GM19043 (cell line): ENCODE results near the gene COL9A3.

Experiments used
- ATAC-seq: cut with Tn5 transposase; IDR thresholded peaks from one replicate; pipeline ENCODE4 v1.9.1; 2021; ENCODE audit warnings: low read depth; ENCODE audit not compliant: unreplicated experiment

COL9A3 gene

DNA sequence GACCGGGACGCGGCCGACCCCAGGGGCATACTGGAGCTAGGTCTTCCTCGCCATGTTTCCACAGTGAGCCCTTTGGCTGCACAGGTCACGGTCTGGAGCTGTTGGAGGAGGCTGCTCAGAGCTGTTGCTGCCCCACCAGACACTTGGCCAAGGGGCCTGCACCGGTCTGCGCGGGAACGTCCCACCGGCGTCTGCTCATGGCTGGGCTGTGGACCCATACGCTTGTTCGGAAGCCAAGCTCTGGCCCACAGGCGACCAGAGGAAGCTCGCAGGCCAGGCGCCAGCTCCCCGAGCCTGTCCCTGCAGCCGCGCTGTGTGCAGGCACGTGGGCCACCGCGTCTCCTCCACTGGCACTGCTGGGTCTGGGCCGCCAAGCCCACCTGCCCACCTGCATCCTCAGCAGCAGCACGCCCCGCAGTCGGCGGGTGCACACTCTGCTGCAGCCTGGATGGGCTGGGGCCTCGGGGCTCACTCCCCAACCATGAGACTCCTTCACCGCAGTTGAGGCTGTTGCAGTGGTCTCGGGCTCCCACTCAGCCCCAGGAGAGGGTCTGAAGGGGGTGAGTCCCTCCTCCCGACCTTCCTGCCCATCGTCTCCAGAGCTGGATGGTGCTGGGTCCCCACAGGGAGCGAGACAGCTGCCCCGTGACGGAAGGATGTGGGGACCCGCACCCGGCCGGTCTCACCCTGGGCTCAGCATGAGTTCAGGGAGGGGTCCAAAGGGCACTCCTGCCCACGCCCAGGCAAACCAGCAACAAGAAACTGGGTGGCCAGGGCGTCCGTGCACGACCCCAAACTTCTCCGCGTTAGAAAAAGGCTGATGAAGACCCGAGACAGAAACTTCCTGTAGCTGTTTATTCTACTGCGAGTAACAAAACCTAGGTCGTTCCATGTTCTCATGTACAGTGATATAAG lies 60.3 kb downstream of the COL9A3 start:
- ATAC-seq, result no peak

DNA sequence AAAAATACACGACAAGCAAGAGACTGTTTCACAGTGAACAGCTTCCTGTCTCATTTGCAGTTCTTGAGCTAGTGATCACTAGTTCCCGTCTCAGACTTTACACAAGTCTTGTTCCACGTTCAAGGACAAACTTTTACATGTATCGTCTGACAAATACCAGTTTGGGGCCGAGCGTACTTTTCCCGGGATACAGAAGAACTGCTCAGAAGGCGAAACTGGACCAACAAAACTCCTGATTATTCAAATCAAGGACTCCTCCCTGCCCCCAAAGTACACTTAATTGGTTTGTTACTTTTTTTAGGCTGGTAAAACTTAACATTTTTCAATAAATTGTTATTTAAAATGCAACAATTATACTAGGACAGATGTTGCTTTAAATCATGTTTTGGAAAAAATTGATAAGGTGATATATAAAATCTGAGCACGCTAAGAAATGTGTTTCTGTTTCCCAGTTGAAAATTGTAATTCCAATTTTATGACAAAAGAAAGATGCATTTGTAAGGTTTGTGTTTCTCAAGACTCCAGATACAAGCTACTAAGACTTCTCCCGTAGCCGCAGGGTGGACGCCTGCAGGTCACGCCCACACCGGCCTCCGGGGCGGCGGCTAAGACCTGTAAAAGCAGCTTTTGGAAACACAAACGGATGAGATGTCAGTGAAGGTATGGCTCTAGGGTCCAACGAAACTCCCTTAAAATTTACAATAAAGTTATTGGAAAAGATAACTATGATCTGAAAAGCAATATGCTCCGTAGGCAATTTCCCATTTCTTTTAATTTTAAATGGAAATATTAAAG lies 61.6 kb downstream of the COL9A3 start:
- ATAC-seq, result no peak

DNA sequence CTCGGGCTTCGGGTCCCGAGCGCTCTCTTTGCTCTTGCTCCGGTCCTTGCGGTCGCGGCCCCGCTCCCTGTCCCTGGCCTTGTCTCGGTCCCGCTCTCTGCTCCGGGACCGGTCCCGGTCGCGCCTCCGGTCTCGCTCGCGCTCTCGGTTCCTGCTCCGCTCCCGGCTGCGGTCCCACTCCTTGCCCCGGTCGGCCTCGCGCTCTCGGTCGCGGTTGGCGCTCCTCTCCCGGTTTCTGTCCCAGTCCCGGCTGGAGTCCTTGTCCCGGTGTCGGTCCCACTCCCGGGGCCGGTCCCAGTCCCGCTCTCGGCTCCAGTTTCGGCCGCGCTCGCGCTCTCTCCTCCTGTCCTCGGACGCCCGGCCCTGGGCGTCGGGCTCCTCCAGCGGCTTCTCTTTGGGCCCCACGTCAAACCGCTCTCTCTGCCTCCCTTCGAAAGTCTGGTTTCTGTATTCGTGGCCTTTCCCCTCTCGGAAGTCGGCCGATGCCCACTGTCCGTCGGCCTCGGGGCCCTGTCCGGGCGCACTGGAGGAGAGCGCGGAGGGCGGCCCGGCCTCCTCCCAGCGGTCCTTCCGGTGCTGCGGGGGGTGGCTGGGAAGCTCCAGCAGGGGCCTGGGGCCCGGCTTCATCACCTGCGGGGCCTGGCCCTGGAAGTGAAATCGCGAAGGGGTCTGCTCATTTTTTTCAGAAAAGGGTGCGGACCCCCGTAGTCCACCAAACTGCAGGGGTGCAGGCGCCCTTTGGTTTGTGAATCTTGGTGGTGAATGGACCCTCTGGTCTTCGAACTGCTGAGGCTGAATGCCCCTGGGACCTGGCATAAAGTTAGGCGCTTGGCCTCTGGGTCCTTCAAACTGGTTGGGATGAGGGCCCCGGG lies 62.7 kb downstream of the COL9A3 start:
- ATAC-seq, result no peak

DNA sequence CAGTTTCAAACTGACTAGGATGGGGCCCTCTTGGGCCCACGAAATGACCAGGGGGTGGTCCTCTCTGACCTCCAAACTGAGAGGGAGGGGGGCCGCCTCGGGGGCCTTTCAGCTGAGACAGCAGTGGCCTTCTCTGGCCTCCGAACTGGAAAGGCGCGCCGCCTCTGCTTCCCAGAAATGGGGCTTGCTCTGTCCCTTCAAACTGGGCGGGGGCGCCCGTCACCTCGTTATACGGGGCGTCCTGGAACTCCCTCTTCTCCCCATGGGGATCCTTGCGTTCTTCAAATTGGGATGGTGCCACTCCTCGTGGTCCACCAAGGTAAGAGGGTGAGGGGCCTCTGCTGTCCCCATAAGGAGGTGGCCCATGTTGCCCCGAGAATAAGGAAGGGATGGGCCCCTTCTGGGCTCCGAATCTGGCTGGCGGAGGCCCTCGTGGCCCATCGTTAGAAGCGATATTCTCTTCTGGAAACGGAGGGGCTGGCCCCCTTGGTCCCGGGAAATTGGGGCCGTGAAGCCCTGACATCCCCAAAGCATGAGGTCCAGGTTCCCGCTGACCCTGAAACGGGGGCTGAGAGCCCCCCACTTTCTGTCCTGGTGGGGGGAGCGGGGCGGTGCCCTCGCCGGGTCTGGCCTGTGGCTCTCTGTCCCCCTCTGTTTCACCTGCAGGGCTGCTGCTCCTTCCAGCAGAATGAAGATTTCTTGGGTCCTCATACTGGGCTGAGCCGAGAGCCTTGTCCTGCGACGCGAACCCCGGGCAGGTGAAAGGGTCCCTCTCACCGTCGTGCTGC lies 63.5 kb downstream of the COL9A3 start:
- ATAC-seq, result no peak

DNA sequence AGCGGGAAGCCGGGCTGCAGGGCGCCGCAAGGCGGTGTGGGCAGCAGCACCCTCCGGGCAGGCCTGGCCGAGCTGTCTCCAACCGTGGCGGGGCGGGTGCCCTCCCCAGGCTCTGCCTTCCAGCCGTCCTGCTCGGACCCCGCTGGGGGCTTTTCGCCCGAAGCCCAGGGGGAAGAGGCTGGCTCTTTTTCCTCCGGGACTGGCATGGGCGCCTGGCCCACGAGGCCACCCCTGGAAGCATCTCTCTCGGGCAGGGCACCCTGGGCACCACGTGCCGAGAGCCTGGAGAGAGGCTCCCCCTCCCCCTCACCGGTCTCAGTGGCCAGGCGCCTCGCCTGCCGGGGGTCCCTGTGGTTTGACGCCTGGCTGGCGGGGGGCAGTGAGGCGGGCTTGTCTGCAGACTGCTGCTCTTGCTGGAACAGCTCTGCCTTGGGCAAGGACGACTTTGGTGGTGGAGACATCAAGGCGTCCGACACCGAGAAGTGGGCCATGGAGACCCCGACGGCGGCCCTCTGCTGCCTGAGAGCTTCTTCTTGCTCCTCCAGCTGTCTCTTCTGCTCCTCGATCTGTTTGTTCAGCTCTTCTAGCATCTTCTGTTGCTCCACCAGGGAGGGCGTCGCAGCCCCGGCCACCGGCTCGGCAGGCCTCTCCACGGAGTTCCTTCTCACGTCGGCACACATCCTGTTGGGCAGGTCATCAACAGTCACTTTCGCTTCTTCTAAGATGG lies 64.2 kb downstream of the COL9A3 start:
- ATAC-seq, result no peak

DNA sequence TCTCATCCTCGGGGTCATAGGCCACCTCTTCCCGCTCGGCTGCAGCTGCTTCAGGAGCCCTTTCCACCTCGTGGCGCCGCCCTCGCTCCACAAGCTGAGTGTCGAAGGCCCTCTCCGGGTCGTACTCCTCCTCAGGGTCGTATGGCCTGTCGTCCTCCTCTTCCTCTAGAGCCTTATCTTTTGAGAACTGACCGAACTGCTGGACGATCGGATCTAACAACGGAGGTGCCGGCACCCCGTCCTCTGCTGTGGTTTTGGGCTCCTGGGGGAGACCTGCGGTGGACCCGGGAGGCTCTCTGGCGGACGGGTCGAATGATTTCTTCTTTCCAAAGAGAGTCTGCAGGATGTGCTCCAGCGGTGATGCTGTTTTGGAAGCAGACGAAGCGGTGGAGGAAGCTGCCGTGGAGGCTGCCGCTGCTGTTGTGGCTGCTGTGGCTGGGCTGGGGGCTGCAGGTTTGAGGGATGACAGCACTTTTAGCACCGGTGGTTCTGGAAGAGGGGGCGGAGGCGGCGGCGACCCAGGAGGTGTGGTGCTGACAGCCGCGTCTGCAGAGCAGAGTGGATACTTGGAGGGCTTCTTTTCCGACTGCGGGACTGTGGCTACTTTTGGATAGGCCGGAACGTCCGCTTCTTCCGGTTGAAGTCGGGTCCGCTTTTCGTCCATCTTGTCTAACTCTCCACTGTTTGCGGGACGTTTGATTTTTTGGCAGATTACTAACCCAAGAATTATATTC lies 65.0 kb downstream of the COL9A3 start:
- ATAC-seq, result no peak

DNA sequence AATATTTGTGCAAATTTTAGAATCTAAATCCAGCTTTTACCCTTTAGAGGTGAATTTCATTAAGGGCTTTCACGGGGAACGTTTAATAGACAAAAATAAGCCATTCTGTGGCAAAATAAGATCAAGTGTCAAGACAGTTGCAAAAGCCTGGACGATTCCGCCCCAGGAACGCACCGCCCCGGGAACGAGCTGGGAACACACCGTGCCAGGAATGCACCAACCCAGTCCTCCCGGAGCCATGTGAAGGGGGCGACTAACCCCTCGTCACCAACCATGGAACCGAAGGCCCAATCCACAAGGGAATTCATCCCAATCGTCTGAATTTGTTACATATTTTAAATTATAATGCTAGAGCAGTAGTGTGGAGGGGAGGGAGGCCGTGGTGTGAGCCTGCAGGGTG lies 65.6 kb downstream of the COL9A3 start:
- no peak for ATAC-seq

DNA sequence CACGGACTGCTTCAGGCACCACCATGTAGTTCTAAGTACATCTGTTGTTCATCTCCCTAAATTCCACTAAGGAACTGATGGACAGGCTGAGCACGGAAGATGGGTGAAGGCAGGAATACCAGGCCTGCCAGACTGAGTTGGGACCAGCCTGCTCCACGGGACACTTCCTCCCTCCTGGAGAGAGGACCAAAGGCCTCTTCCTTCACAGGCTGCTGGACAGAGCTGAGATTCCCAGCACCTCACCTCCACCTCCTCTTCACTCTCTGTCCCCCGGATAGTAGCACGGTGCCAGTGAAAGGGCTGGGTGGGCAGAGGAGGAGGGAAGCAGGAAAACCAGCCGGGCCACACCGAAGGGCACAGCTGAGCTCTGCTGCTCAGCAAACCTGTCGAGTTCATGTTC lies 67.7 kb downstream of the COL9A3 start:
- no peak for ATAC-seq

DNA sequence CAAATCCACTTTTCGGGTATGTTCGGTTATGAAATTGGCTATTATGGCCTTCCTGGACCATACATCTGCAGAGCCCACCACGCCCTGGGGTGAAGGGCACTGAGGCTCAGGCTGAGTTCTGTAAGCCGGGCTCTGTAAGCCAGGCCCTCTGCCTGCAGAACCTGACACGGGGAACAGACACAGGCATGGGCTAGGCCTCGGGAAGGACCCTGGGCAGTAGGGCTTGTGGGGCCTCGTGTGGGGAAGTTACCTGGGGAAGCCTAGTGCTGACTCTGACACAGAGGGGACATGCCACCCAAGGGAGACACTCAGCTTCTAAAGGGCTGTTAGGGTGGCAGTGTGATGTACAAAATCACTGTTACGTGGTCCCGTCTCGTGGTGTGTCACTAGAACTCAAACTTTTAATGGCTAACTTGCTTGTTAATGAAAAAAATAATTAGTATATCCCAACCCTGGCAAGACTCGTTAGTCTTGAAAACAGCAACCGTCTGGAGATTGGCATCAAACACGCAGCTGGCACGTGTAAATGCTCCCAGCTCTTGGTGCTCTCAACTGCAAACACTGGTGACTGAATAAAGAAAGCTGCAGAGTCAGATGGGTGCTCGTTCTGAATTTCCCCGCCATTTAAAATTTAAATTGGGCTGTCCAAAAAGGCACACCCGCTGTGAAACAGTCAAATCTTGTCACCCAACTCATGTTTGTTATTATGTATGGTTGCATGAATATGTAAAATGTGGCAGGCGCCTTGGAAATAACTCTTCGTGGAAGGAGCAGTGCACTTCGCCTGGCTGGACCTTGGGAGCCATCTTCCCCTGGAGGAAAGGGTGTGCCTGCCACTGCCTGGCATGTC lies 68.4 kb downstream of the COL9A3 start:
- ATAC-seq, result no peak

DNA sequence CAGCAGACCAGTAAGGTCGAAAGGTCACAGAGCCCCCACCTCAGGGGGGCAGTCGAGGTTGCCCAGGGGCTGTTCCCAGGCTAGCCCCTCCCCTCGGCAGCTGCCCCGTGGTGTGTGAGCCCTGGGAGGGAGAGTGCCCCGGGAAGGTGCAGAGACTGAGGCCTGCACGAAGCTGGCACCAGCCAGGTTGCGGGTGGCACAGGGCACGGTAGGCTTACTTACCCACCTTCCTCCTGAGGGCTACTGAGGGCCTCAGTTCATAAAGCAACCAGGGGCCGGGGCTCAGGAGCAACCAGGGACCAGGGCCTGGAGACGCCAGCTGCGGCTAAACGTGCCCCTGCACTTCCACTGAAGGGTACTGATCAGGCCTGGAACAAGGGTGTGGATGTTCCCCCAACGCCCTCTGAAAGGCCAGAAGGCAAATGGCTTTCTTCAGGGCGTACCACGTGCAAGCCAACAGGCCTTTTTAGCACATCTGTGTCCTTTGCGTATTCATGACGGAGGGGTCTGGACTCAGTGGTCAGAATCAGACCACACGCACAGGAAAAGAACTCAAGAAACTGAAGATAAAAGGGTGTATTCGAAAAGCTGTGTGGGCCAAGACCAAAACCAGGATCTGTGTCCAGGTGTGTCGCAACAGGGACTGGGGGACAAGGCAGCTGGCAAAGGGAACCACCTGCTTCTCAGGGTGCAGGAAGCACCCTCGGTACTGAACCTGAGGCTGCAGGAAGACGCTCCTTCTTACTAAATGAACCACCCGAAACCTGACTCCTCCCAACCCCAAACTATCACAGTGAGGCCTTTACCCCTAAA lies 69.3 kb downstream of the COL9A3 start:
- ATAC-seq, result no peak

DNA sequence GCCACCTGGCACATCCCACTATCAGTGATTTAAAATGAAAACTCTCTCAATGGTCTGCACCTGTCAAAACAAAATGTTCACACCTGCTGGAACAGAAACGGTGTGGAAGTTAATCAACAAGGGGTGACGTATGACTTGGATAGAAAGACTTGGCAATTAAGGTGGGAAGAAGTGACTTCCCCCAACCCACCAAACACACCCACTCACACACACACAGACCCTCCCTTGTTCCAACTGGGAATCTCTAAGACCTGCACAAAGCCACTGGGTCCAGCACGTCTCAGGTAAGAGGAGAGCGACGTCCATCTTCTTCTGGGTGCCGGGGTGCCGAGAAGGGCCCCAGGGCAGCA lies 69.8 kb downstream of the COL9A3 start:
- ATAC-seq, result no peak

DNA sequence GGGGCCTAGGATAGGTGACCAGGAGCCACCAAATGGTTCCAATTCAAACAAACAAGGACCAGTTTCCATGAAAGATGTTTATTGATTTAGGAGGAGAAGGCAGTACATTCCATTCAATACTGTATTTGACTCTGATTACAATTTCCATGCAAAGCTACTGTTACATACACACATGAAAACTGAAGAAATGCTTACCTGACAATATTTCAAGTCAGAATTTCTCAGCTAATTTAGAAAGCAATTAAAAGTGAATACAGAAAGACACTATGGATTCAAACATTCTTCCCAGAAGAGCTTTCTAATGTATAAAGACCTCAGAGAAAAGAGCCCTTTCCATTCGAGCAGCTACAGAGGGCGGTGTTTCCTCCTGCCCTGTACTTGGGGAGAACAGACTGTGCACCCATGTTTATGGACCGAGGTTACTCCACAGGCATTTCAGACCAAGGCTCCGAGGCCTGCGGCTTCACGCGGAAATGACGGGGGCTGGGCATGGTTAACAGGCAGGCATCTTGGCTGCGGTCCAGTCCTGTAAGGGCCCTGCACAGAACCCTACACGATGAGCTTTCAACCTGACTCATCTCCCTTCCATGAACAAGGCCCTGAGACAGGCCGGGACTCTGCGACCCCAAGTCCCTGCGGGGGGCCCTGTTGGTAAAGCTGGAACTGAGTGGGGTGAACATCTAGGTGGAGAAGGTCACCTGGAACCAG lies 70.5 kb downstream of the COL9A3 start:
- no peak for ATAC-seq

DNA sequence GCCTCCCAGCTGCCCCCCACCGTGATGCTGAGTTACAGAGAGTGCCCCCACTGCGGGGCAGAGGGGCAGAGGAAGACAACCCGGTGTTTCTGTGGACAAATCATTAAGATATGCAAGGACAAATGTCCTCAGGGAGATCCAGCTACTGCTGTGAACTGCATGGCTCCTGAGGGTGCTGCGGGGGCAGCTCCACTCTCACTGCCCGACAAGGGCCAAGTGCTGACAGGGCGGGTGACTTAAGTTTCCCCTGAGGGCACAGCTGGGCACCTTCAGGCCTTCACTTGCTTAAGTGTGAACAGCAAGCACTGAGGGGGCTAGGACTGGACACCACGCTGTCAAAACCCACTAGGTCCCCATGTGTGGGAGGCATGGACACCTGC lies 71.0 kb downstream of the COL9A3 start:
- ATAC-seq, result no peak

DNA sequence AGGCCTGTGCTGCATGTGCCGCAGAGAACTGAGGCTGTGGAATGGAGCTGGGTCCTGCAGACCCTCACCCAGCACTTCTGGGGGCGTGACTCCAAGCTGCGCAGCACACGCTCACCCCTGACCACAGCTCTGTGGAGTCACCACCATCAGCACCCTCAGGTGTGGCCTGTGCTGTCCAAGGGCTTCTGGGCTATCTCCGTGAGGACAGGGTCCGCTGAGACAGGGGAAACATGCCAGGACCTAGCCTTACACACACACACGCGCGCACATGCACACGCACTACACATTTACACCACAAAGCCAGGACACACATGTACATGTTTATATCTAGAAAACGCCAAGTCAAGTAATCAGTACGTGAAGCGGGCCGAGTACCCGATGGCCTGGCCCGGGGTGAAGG lies 71.6 kb downstream of the COL9A3 start:
- no peak for ATAC-seq

DNA sequence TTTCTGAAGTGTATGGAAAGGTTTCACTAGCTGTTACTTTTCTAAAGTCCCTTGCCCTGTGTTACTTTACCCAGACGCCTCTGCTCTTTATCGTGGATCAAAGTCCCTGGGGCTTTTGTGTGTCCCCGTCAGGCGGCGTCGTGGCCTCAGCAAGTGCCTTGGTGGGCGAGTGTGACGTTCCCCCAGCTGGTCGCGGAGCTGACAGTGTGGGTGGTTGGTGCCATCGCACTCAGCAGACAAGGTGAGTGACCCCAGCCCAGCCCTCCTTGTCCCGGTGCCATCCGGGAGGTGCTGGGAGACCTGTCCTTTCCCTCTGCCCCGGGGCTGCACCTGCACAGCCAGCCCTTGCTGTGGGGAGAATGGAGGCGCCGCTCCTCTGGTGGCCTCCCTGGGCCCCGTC lies 72.1 kb downstream of the COL9A3 start:
- ATAC-seq, result no peak

DNA sequence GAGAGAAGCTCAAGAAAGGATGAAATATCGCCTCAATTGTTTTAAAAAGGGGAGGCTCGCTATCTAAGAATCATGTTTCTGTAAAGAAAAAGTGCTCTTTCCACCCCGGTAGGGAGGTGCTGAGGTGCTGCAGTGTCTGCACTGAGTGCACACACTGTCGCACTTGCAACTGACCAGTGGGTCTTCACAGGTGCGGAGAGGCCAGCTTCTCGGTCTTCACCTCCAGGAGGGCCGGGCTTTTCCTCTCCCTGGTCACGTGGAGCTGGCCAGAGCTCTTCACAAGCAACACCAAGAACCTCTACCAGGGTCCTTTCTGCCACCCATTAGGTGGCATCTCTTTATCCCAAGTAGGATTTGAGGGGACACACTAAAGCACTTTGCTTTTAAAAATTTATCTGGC lies 72.6 kb downstream of the COL9A3 start:
- no peak for ATAC-seq

DNA sequence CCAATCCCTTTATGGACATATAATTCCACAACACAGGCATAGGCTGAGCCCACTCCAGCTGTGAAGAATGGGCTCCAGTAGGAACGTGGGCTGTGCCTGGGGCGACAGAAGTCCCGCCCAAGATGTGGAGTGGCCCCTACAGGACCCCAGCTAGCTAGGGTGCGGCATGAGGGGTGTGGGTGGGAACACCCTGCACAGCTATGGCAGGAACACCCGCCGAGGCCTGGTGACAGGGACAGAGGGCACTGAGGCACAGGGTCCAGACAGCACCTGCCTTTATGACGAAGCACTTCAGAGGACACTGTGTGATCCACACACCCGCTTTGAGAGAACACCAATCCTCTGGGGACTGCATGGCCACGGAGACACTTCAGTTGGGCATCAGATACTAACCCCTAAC lies 73.0 kb downstream of the COL9A3 start:
- ATAC-seq, result no peak
